ENCODE results near the gene TERT. TPM values are rescaled to one million over a fixed set of nuclear protein-coding genes. Genes with fewer than 3 reads are reported as not detected.

TERT gene
- total RNA-seq, 2 experiments from 2014 or later = 10.1 to 13.1 TPM

DNA sequence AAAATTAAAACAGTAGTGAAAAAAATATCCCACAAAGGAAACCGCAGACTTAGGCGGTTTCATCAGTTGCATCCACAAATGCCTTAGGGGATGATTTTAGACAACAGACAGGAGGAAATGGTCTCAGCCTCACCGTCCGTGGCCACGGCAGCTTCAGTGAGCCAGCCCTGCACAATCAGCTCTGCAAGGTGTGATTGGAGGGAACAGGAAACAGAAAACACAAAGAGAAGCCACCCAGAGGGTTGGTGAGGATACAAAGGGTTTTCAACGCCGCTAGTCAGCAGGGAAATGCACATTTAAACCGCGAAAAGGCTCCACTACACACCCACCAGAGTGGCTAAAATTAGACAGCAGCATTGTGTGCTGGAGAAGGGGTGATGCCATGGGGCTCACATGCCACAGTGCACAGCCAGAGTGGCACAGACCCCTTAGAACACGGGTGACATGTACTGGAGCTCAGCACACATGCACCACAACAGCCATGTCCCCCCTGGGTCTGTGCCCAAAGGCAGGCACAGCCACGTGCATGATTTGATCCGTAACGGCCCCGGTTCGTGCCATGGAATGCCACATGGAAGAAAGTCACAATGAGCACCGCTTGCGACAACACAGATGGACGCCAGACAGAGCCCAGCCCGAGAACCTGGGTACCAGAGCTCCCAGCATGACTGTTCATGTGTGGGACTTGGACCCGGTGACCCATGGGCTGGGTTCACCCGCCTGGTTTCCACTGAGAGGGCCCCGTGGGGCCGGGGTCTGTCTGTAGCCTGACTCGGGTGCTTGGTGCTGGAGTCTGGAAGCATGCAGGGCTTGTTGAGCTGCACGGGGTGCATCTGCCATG is 18.3 kb upstream of the TERT start:
- DNase-seq = peak; percentile 61
- Mint-ChIP-seq H3K4me3 (peak overlapping the region; percentile 12), H3K27me3 (ENCODE audit: low read depth) (no peaks in the 10 kb centered on the region), H3K36me3 (ENCODE audit: low read depth) (peaks cover 6% of the 10 kb centered on the region), H3K9me3 (peaks cover 9% of the 10 kb centered on the region), H3K4me1 (ENCODE audit: low read depth) (peaks cover 75% of the 10 kb centered on the region), H3K27ac (peak overlapping the region; percentile 46)
- intact Hi-C loops (cut with micrococcal nuclease) = loop anchor here (10.0 kb wide), 1 partner anchor 482 kb away; the partner anchor contains the start of gene MRPL36
- CTCF ChIA-PET = no interaction called here

DNA sequence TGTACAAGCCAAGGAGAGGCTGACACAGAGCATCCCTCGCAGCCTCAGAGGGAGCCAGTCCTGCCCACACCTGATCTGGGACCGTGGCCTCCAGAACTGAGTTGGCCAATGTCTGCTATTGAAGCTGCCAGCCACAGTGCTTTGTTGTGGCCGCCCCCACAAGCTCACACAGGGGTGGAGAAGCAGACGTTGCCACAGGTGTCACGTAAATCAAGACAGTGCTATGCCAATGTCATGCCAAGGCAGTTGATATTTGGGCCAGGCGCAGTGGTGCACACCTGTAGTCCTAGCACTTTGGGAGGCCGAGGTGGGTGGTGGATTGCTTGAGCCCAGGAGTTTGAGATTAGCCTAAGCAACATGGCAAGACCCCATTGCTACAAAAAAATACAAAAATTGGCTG is 17.3 kb upstream of the TERT start:
- no peak for DNase-seq
- H3K36me3 Mint-ChIP-seq (ENCODE audit: low read depth) = peaks cover 3% of the 10 kb centered on the region
- peaks cover 9% of the 10 kb centered on the region for H3K9me3 Mint-ChIP-seq
- CTCF ChIA-PET = no interaction called here
- no peak overlapping the region for H3K4me3 Mint-ChIP-seq
- no peaks in the 10 kb centered on the region for H3K27me3 Mint-ChIP-seq (ENCODE audit: low read depth)
- H3K27ac Mint-ChIP-seq = no peak overlapping the region
- peaks cover 71% of the 10 kb centered on the region for H3K4me1 Mint-ChIP-seq (ENCODE audit: low read depth)
- intact Hi-C loops (cut with micrococcal nuclease) = loop anchor here (10.0 kb wide), 1 partner anchor 483 kb away; the partner anchor contains the start of gene MRPL36

DNA sequence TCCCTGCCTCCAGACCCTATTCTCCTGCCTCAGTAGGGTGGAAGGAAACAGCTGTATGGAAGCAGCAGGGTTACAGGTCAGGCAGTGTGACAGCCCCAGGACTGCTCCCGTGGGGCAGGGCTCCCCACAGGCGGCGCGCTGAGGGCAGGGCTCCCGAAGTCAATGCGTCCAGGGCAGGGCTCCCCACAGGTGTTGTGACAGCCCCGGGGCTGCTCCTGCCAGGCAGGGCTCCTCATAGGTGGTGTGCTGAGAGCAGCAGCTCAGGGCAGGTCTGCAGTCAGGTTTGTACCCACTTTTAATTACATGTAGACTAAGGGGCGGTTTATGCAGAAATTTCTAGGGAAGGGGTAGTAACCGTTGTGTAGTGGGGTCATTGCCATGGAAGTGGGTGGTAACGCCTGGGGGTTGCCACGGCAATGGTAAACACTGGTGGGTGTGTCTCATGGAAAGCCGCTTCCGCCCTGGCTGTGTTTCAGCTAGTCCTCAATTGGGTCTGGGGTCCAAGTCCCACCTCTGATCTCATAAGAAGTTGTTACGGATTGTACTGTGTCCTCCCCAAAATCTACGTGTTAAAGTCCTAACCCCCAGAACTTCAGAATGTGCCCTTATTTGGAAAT is 16.7 kb upstream of the TERT start:
- DNase-seq = no peak
- H3K9me3 Mint-ChIP-seq = peaks cover 9% of the 10 kb centered on the region
- H3K4me3 Mint-ChIP-seq = no peak overlapping the region
- CTCF ChIA-PET = no interaction called here
- intact Hi-C loops (cut with micrococcal nuclease) = loop anchor here (10.0 kb wide), 1 partner anchor 483 kb away; the partner anchor contains the start of gene MRPL36
- no peak overlapping the region for H3K27ac Mint-ChIP-seq
- H3K4me1 Mint-ChIP-seq (ENCODE audit: low read depth) = peaks cover 65% of the 10 kb centered on the region
- H3K36me3 Mint-ChIP-seq (ENCODE audit: low read depth) = no peaks in the 10 kb centered on the region
- no peaks in the 10 kb centered on the region for H3K27me3 Mint-ChIP-seq (ENCODE audit: low read depth)

GRCh38 chr5:1310118-1310517 is 15.2 kb upstream of the TERT start:
- no peak overlapping the region for H3K27ac Mint-ChIP-seq
- no peak overlapping the region for H3K4me3 Mint-ChIP-seq
- no peak for DNase-seq
- intact Hi-C loops (cut with micrococcal nuclease) = loop anchor here (10.0 kb wide), 1 partner anchor 485 kb away; the partner anchor contains the start of gene MRPL36
- H3K27me3 Mint-ChIP-seq (ENCODE audit: low read depth) = no peaks in the 10 kb centered on the region
- H3K36me3 Mint-ChIP-seq (ENCODE audit: low read depth) = no peaks in the 10 kb centered on the region
- H3K4me1 Mint-ChIP-seq (ENCODE audit: low read depth) = peaks cover 51% of the 10 kb centered on the region
- CTCF ChIA-PET = no interaction called here
- peaks cover 9% of the 10 kb centered on the region for H3K9me3 Mint-ChIP-seq

DNA sequence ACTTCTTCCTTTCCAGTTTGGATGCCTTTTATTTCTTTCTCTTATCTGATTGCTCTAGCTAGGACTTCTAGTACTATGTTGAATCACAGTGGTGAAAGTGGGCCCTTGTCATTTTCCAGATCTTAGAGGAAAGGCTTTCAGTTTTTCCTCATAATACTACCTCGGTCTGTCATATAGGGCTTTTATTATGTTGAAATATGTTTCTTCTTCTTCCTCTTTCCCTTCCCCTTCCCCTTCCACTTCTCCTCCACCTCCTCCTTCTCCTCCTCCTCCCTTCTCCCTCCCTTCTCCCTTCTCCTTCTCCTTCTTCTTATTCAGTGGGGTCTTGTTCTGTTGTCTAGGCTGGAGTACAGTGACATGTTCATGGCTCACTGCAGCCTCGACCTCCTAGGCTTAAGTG is 9.2 kb upstream of the TERT start:
- Mint-ChIP-seq H3K27me3 (ENCODE audit: low read depth) (no peaks in the 10 kb centered on the region), H3K4me3 (no peak overlapping the region), H3K9me3 (peaks cover 10% of the 10 kb centered on the region), H3K36me3 (ENCODE audit: low read depth) (no peaks in the 10 kb centered on the region), H3K4me1 (ENCODE audit: low read depth) (peaks cover 12% of the 10 kb centered on the region), H3K27ac (no peak overlapping the region)
- intact Hi-C loops (cut with micrococcal nuclease) = no loop called here
- DNase-seq = no peak
- CTCF ChIA-PET = no interaction called here

- H3K4me1 Mint-ChIP-seq (ENCODE audit: low read depth) = peaks cover 4% of the 10 kb centered on the region
- peaks cover 10% of the 10 kb centered on the region for H3K9me3 Mint-ChIP-seq
- intact Hi-C loops (cut with micrococcal nuclease) = no loop called here
- no peaks in the 10 kb centered on the region for H3K27me3 Mint-ChIP-seq (ENCODE audit: low read depth)
- no peak for DNase-seq
- no peak overlapping the region for H3K4me3 Mint-ChIP-seq
- no peak overlapping the region for H3K27ac Mint-ChIP-seq
- H3K36me3 Mint-ChIP-seq (ENCODE audit: low read depth) = no peaks in the 10 kb centered on the region
- CTCF ChIA-PET = no interaction called here
These were observed 7.4 kb upstream of the TERT start for GRCh38 chr5:1302258-1302657.

- Mint-ChIP-seq H3K4me1 (ENCODE audit: low read depth) (peaks cover 4% of the 10 kb centered on the region), H3K27me3 (ENCODE audit: low read depth) (no peaks in the 10 kb centered on the region), H3K4me3 (no peak overlapping the region), H3K36me3 (ENCODE audit: low read depth) (no peaks in the 10 kb centered on the region), H3K9me3 (peaks cover 10% of the 10 kb centered on the region), H3K27ac (no peak overlapping the region)
- intact Hi-C loops (cut with micrococcal nuclease) = no loop called here
- CTCF ChIA-PET = interaction anchor here (0.6 to 1.0 kb wide), 2 partner anchors 17 to 181 kb away, joined by 3 to 4 read pairs; no protein-coding TSS in a partner anchor
- no peak for DNase-seq
These were observed 5.8 kb upstream of the TERT start for GRCh38 chr5:1300581-1301083.

DNA sequence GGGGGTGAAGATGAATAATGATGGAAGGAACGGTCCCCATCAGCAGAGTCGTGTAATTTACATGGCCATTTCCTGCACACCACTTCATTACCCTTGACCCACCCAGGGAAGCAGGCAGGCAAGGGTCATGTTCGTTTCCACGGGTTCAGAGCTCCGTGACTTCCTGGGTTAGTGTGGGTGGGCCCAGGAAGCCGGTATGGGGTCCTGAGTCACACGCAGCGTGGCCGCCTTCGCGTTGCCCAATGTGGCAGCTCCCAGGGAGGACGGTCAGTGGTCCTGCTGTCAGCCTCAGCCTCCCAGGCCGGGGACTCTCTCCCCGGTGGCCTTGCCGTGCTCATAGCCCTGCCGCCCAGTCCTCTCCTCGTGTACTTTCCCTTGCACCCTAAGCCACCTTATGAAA is 5.1 kb upstream of the TERT start:
- intact Hi-C loops (cut with micrococcal nuclease) = no loop called here
- DNase-seq = no peak
- H3K4me1 Mint-ChIP-seq (ENCODE audit: low read depth) = peaks cover 4% of the 10 kb centered on the region
- H3K27ac Mint-ChIP-seq = no peak overlapping the region
- no peaks in the 10 kb centered on the region for H3K36me3 Mint-ChIP-seq (ENCODE audit: low read depth)
- no peak overlapping the region for H3K4me3 Mint-ChIP-seq
- peaks cover 10% of the 10 kb centered on the region for H3K9me3 Mint-ChIP-seq
- CTCF ChIA-PET = interaction anchor here (0.6 to 1.0 kb wide), 2 partner anchors 17 to 181 kb away, joined by 3 to 4 read pairs; no protein-coding TSS in a partner anchor
- H3K27me3 Mint-ChIP-seq (ENCODE audit: low read depth) = no peaks in the 10 kb centered on the region

DNA sequence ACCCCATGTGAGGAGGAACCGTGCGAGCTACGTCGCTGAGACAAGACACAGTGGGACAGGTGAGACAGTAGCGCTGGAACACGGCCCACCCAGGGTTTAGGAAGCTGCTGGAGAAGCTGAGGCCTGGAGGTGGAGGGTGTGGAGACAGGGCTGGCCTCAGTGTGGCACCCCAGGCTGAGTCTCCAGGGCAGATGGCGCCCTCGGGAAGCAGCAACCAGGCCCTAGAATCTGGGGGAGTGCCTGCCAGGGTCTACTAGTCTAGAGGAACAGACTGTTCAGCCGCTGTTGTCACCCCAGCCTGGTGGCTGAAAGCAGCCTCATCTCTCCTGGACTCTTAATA is 4.6 kb upstream of the TERT start:
- Mint-ChIP-seq H3K27ac (no peak overlapping the region), H3K36me3 (ENCODE audit: low read depth) (no peaks in the 10 kb centered on the region), H3K27me3 (ENCODE audit: low read depth) (no peaks in the 10 kb centered on the region), H3K4me1 (ENCODE audit: low read depth) (peaks cover 4% of the 10 kb centered on the region), H3K9me3 (peaks cover 10% of the 10 kb centered on the region), H3K4me3 (no peak overlapping the region)
- CTCF ChIA-PET = no interaction called here
- DNase-seq = no peak
- intact Hi-C loops (cut with micrococcal nuclease) = no loop called here

DNA sequence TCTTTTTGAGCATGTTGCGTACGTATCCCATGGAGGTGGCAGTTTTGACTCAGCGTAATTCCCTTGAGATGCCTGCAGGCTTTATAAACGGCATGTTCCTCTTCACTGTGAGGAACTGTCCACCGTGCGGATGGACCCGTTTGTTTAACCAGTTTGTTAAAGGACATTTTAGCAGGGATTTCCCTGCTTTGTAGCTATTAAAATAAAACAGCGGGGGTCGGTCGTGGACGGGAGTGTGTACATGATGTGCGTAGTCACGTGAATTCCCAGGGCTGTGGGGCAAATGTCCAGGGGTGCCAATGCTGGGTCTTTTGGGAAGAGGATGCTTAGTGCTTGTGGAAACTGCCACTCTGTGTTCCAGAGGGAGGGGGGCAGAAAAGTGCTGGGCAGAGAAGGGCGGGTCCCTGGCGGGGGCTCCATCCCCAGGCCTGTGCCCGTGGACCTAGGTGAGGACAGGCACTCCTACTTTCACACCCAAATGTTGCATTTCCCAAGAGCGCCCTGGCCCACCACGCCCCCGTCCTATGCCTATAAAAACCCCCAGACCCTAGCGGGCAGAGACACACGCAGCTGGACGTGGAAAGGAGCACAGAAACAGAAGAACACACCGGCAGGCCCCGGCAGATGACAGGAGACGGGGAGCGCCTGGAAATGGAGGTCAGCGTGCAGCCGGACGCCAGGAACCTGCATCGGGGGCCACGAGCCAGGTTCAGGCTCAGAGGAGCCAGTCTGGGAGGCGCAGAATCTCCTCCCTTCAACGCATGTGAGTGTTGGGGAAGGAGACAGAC is 4.0 kb upstream of the TERT start:
- peaks cover 2% of the 10 kb centered on the region for H3K4me1 Mint-ChIP-seq (ENCODE audit: low read depth)
- DNase-seq = no peak
- intact Hi-C loops (cut with micrococcal nuclease) = no loop called here
- CTCF ChIA-PET = no interaction called here
- H3K27ac Mint-ChIP-seq = no peak overlapping the region
- no peaks in the 10 kb centered on the region for H3K36me3 Mint-ChIP-seq (ENCODE audit: low read depth)
- no peaks in the 10 kb centered on the region for H3K27me3 Mint-ChIP-seq (ENCODE audit: low read depth)
- H3K4me3 Mint-ChIP-seq = no peak overlapping the region
- H3K9me3 Mint-ChIP-seq = peaks cover 10% of the 10 kb centered on the region

DNA sequence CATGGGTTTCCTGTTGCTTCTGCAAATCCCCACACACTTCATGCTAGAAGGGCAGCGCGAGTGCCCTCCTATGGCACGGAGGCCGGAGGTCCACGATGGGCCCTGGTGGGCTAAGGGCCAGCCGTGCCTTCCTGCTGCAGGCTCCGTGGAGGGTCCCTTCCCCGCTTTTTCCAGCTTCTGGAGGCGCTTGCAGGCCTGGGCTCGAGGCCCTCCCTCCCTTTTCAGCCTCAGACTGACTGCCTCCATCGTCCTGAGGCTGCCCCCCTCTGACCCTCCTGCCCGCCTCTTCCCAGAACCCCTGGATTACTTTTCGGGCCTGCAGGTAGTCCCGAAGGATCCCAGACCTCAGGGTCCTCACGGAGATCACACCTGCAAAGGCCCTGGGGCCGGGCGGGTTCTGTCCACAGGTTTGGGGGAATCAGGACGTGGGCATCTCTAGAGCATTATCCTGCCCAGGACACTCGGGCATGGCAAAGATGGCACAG is 3.2 kb upstream of the TERT start:
- CTCF ChIA-PET = no interaction called here
- Mint-ChIP-seq H3K9me3 (peaks cover 6% of the 10 kb centered on the region), H3K4me1 (ENCODE audit: low read depth) (peaks cover 6% of the 10 kb centered on the region), H3K27ac (no peak overlapping the region), H3K4me3 (no peak overlapping the region), H3K27me3 (ENCODE audit: low read depth) (no peaks in the 10 kb centered on the region), H3K36me3 (ENCODE audit: low read depth) (no peaks in the 10 kb centered on the region)
- intact Hi-C loops (cut with micrococcal nuclease) = no loop called here
- no peak for DNase-seq

- peaks cover 2% of the 10 kb centered on the region for H3K9me3 Mint-ChIP-seq
- H3K36me3 Mint-ChIP-seq (ENCODE audit: low read depth) = peaks cover 2% of the 10 kb centered on the region
- intact Hi-C loops (cut with micrococcal nuclease) = no loop called here
- H3K4me1 Mint-ChIP-seq (ENCODE audit: low read depth) = peaks cover 12% of the 10 kb centered on the region
- CTCF ChIA-PET = no interaction called here
- no peaks in the 10 kb centered on the region for H3K27me3 Mint-ChIP-seq (ENCODE audit: low read depth)
- no peak overlapping the region for H3K4me3 Mint-ChIP-seq
- H3K27ac Mint-ChIP-seq = no peak overlapping the region
- DNase-seq = no peak
These were observed 2.4 kb upstream of the TERT start for GRCh38 chr5:1297243-1297642.

All from activated naive CD4-positive, alpha-beta T cell treated with anti-CD3 and anti-CD28 coated beads for 36 hours (primary cell).